Endothelial cell (in vitro differentiated cells): Measurements from ENCODE around the gene SRGN. TPM values are rescaled to one million over a fixed set of nuclear protein-coding genes. Genes with fewer than 3 reads are reported as not detected.

Source experiments
- DNase-seq: peaks from one replicate; pipeline ENCODE4 v3.0.0; 2021; ENCODE audit warnings: low spot score
- H3K27ac Mint-ChIP-seq: one replicate; pipeline ENCODE4 v1.8.0; 2021; ENCODE audit warnings: mixed read lengths, inconsistent platforms; ENCODE audit not compliant: unreplicated experiment
- H3K27me3 Mint-ChIP-seq: one replicate; pipeline ENCODE4 v1.8.0; 2021; ENCODE audit warnings: mild to moderate bottlenecking, moderate library complexity, mixed read lengths, inconsistent platforms; ENCODE audit not compliant: unreplicated experiment
- H3K36me3 Mint-ChIP-seq: one replicate; pipeline ENCODE4 v1.8.0; 2021; ENCODE audit warnings: mild to moderate bottlenecking, low read depth, mixed read lengths, inconsistent platforms; ENCODE audit not compliant: unreplicated experiment
- H3K4me1 Mint-ChIP-seq: one replicate; pipeline ENCODE4 v1.8.0; 2021; ENCODE audit warnings: mild to moderate bottlenecking, mixed read lengths, inconsistent platforms; ENCODE audit not compliant: unreplicated experiment
- H3K4me3 Mint-ChIP-seq: one replicate; pipeline ENCODE4 v1.8.0; 2021; ENCODE audit warnings: mild to moderate bottlenecking, mixed read lengths, inconsistent platforms; ENCODE audit not compliant: unreplicated experiment
- H3K9me3 Mint-ChIP-seq: one replicate; pipeline ENCODE4 v1.8.0; 2021; ENCODE audit warnings: mixed read lengths, inconsistent platforms; ENCODE audit not compliant: unreplicated experiment
- total RNA-seq: library from RNA; stranded (reverse); fragmentation: NEBNext Ultra II Directional; extraction: Animal tissue kit (Norgen Biotek cat#: 25700); gene quantifications from one replicate; pipeline ENCODE4 v1.2.1, GENCODE V29; 2021; ENCODE audit not compliant: unreplicated experiment
- TF ChIP-seq, protein P1 (sequence below): fragments of 200-600 bp; sonication (generic); IDR thresholded peaks from one replicate; pipeline ENCODE4 v1.5.0; 2021; ENCODE audit warnings: antibody characterized with exemption; ENCODE audit not compliant: unreplicated experiment

SRGN gene
- total RNA-seq, 1 donor from 2014 or later: 4.7 TPM

DNA sequence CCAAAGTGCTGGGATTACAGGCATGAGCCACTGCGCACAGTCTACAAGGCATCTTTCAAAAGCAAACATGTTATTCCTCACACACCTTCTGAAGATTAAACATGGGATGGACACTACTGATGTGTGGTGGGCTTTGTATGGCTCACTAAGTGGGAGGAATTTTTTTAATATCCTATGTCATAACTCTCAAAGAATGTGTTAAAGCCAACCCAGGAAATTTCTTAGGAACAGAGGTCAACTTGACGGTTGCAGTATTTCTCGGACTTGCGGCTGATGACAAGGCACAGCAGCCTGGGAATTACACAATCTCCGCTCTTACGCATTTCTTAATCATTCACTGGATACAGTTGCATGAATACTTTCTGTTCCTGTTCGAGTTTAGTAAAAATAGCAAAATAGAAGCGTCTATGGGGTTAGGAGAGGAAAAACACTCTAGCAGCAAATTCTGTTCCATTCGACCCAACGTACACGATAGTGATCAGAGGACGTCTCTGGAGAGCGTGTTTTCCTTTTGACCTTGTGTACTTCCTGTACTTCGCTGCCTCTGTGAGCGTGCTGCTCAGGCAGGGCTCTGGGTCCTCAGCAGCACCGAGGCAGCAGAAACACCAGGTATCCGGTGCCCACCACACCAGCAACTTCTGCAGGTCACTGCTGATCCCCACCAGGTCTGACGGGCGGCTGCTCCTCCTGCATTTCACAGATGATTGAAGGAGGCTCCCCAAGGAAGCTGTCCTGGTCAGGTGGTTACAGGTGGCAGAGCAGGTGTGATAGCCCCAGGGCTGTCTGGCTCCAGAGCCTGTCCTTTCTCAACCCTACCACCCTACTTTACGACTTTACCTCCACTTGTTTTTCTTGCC, 26.4 kb upstream of the SRGN start:
- Mint-ChIP-seq H3K9me3 (no peaks in the 10 kb centered on the region), H3K27ac (no peak overlapping the region), H3K4me1 (peaks cover 40% of the 10 kb centered on the region), H3K27me3 (peaks cover 2% of the 10 kb centered on the region), H3K4me3 (peak overlapping the region; percentile 3), H3K36me3 (no peaks in the 10 kb centered on the region)
- no peak for DNase-seq
- TF ChIP-seq, protein P1, sequence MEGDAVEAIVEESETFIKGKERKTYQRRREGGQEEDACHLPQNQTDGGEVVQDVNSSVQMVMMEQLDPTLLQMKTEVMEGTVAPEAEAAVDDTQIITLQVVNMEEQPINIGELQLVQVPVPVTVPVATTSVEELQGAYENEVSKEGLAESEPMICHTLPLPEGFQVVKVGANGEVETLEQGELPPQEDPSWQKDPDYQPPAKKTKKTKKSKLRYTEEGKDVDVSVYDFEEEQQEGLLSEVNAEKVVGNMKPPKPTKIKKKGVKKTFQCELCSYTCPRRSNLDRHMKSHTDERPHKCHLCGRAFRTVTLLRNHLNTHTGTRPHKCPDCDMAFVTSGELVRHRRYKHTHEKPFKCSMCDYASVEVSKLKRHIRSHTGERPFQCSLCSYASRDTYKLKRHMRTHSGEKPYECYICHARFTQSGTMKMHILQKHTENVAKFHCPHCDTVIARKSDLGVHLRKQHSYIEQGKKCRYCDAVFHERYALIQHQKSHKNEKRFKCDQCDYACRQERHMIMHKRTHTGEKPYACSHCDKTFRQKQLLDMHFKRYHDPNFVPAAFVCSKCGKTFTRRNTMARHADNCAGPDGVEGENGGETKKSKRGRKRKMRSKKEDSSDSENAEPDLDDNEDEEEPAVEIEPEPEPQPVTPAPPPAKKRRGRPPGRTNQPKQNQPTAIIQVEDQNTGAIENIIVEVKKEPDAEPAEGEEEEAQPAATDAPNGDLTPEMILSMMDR: no peak

DNA sequence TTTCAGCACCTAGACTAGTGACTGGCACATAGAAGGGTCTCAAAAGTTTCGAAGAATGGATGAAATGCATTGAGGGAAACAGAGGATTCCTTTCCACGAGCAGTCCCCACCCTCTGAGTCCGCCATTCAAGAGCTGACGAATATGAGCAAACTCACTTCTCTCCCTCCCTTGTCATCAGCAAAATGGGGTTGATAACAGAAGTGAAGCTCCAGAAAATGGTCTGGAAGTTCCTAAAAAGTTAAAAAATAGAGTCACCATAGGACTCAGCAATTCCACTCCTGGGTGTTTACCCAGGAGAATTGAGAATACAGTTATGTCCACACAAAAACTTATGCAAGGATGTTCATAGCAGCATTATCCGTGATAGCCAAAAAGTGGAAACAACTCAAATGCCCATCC, 25.0 kb upstream of the SRGN start:
- TF ChIP-seq, protein P1: no peak
- no peak for DNase-seq
- Mint-ChIP-seq H3K4me1 (peaks cover 26% of the 10 kb centered on the region), H3K4me3 (no peak overlapping the region), H3K27ac (no peak overlapping the region), H3K36me3 (no peaks in the 10 kb centered on the region), H3K9me3 (no peaks in the 10 kb centered on the region), H3K27me3 (peaks cover 2% of the 10 kb centered on the region)

DNA sequence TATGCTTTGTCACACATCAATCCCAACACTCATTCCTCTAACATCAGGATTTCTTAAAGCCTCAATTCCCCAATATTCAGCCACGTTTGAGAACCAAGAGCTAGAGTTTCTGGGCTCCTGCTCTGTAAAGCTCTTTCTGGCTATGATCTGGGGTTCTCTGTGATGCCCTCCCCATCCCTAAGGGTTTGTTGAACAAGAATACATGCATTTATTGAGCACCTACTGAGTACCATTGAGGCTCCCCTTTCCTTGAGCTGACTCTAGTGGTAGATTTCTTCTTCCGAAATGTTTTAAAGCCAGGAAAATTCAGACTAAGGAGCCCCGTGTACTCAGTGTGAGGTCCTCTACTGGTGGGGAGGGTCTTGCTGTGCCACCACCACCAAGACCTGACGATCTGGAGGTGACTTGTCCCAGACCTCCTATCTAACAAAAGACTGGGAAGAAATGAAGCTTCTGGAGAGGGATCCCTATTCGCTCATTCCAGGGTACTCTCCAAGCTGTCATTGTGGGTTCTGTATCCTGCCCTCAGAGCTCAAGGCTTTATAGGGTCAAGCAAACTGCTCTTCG, 23.1 kb upstream of the SRGN start:
- Mint-ChIP-seq H3K9me3 (no peaks in the 10 kb centered on the region), H3K4me3 (no peak overlapping the region), H3K36me3 (no peaks in the 10 kb centered on the region), H3K27ac (no peak overlapping the region), H3K27me3 (no peaks in the 10 kb centered on the region), H3K4me1 (peaks cover 26% of the 10 kb centered on the region)
- TF ChIP-seq, protein P1: no peak
- DNase-seq: no peak

DNA sequence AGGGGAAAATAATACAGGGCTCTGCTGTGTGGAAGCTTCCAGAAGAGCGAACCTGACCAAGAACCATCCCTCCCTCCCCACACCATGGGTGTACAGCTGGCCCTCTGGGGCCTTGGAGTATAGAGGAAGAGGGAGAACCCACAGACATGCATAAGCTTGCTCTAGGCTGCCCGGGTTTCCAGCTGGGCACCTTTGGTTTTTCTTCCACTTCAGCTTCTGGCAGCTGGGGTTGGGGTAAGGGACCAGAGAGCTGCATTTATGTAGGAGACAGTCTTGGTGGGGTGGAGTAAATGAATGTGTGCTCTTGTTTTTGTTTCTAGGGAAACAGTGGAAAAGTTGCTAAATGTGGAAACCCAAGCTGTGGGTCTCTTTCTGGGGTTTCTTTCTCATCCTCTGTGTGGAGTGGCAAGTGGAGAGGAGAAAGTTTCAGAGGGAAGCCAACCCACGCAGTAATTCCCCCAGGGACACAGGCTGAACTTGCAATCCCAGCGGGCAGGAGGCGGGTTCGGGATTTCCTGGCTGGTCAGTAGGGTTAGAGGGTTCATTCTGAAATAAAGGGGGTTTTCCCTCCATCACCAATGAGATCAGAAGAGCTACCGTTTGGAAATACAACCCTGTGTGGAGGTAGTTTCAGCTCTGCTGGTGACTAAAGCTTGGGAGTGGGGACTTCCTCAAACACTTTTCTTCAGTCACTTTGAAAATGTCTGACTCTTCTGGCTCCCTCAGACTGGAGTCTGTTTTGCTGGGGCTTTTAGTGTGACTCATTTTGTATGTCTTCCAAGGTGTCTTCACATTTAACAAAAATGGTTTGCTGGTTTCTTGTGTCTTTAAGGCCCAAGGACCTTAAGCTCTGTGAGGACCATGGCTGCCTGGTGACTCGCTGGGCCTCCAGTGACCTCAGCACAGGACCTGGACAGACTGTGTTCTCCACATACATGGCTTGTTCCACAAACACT, 22.2 kb upstream of the SRGN start:
- Mint-ChIP-seq H3K4me1 (peaks cover 29% of the 10 kb centered on the region), H3K4me3 (no peak overlapping the region), H3K27ac (peak overlapping the region; percentile 6), H3K9me3 (no peaks in the 10 kb centered on the region), H3K36me3 (no peaks in the 10 kb centered on the region), H3K27me3 (no peaks in the 10 kb centered on the region)
- TF ChIP-seq, protein P1: no peak
- no peak for DNase-seq
